GM18861 (cell line): Measurements from ENCODE around the gene PTPRD.

ENCODE experiments used
- ATAC-seq: cut with Tn5 transposase; IDR thresholded peaks from one replicate; pipeline ENCODE4 v1.9.1; 2021; ENCODE audit not compliant: unreplicated experiment

The PTPRD gene

GRCh38 chr9:8267636-8268035, 2345.2 kb downstream of the PTPRD start:
- ATAC-seq, result no peak

GRCh38 chr9:8266861-8267260, 2345.9 kb downstream of the PTPRD start:
- no peak for ATAC-seq

- ATAC-seq, result no peak
Observed at GRCh38 chr9:8265281-8265680, 2347.5 kb downstream of the PTPRD start.
